Measurements from ENCODE around the gene LONRF2.
"Not testable (repeated sequence)": the region's sequence is repeated elsewhere in the genome, so short reads cannot be mapped to it uniquely, and the experiment has no call there.

LONRF2 gene

GRCh38 chr2:100321866-100322820 lies at the start of gene LONRF2:
Gene LONRF2, minus strand, starts transcription at chr2:100322501. Its CDS starts 408 bp downstream, at chr2:100322093.
- no peak for DNase-seq (ENCODE audit: low read depth)

- DNase-seq (ENCODE audit: low read depth) = no peak
Observed at GRCh38 chr2:100367163-100367562, 44.9 kb upstream of the LONRF2 start.

- DNase-seq (ENCODE audit: low read depth) = no peak
Observed at GRCh38 chr2:100365434-100365833, 43.1 kb upstream of the LONRF2 start.

GRCh38 chr2:100362269-100362668 lies 40.0 kb upstream of the LONRF2 start:
- not testable (repeated sequence) for DNase-seq (ENCODE audit: low read depth)

- no peak for DNase-seq (ENCODE audit: low read depth)
Observed at GRCh38 chr2:100359576-100359975, 37.3 kb upstream of the LONRF2 start.

- DNase-seq (ENCODE audit: low read depth) = no peak
Observed at GRCh38 chr2:100358554-100358953, 36.3 kb upstream of the LONRF2 start.

GRCh38 chr2:100352521-100352920 lies 30.2 kb upstream of the LONRF2 start:
- no peak for DNase-seq (ENCODE audit: low read depth)

GRCh38 chr2:100350661-100351185 lies 28.4 kb upstream of the LONRF2 start:
- DNase-seq (ENCODE audit: low read depth) = no peak

GRCh38 chr2:100345144-100345543 lies 22.8 kb upstream of the LONRF2 start:
- DNase-seq (ENCODE audit: low read depth) = not testable (repeated sequence)

- no peak for DNase-seq (ENCODE audit: low read depth)
Observed at GRCh38 chr2:100344433-100344832, 22.1 kb upstream of the LONRF2 start.

GRCh38 chr2:100342466-100342865 lies 20.2 kb upstream of the LONRF2 start:
- DNase-seq (ENCODE audit: low read depth) = not testable (repeated sequence)

GRCh38 chr2:100339823-100340222 lies 17.5 kb upstream of the LONRF2 start:
- DNase-seq (ENCODE audit: low read depth) = no peak

- no peak for DNase-seq (ENCODE audit: low read depth)
Observed at GRCh38 chr2:100334929-100335328, 12.6 kb upstream of the LONRF2 start.

- no peak for DNase-seq (ENCODE audit: low read depth)
Observed at GRCh38 chr2:100327742-100328141, 5.4 kb upstream of the LONRF2 start.

GRCh38 chr2:100321179-100321865 lies 979 bp downstream of the LONRF2 start:
- no peak for DNase-seq (ENCODE audit: low read depth)

- DNase-seq (ENCODE audit: low read depth) = no peak
Observed at GRCh38 chr2:100320547-100321178, 1.6 kb downstream of the LONRF2 start.

GRCh38 chr2:100317634-100318033 lies 4.7 kb downstream of the LONRF2 start:
- no peak for DNase-seq (ENCODE audit: low read depth)

GRCh38 chr2:100309973-100310719 lies 12.2 kb downstream of the LONRF2 start:
- DNase-seq (ENCODE audit: low read depth) = no peak

- DNase-seq (ENCODE audit: low read depth) = no peak
Observed at GRCh38 chr2:100309311-100309710, 13.0 kb downstream of the LONRF2 start.

GRCh38 chr2:100303744-100304143 lies 18.6 kb downstream of the LONRF2 start:
- DNase-seq (ENCODE audit: low read depth) = no peak

GRCh38 chr2:100302585-100302892 lies 19.8 kb downstream of the LONRF2 start:
- DNase-seq (ENCODE audit: low read depth) = no peak

All from CMK (cell line).